Transverse colon (tissue), 4 donors: Measurements from ENCODE around the gene RASAL1. TPM values are rescaled to one million over a fixed set of nuclear protein-coding genes. Genes with fewer than 3 reads are reported as not detected.

ENCODE experiments used
- DNase-seq: peaks from one replicate; pipeline ENCODE4 v3.0.0-alpha.2; 2019
- H3K27ac ChIP-seq, 4 donors: fragments of 200-600 bp; sonication (generic); 2 replicates each; pipeline ENCODE4 v1.5.1; 2016 to 2018; ENCODE audit warnings: inconsistent platforms in 4 of 4
- H3K27me3 ChIP-seq: fragments of 200-600 bp; sonication (generic); 2 replicates; pipeline ENCODE4 v1.5.1; 2017; ENCODE audit warnings: inconsistent platforms
- H3K36me3 ChIP-seq, 4 donors: fragments of 200-600 bp; sonication (generic); 2 replicates each; pipeline ENCODE4 v1.5.1; 2017 to 2019; ENCODE audit warnings: inconsistent platforms in 4 of 4
- H3K4me1 ChIP-seq, 4 donors: fragments of 200-600 bp; sonication (generic); 2 replicates each; pipeline ENCODE4 v1.5.1; 2017 to 2020; ENCODE audit warnings: inconsistent platforms in 4 of 4
- H3K4me3 ChIP-seq, 4 donors: fragments of 200-600 bp; sonication (generic); 1 replicate in 1 of 4; 2 replicates in 3 of 4; pipeline versions ENCODE4 v1.5.1 to v1.6.1; 2017 to 2019; ENCODE audit warnings: inconsistent platforms in 4 of 4
- H3K9me3 ChIP-seq, 2 donors: fragments of 200-600 bp; sonication (generic); 2 replicates each; pipeline ENCODE4 v1.5.1; 2017 to 2019; ENCODE audit warnings: inconsistent platforms in 2 of 2
- CTCF ChIP-seq, 5 experiments: fragments of 200-600 bp in 3 of 5; fragments of 450-650 bp in 2 of 5; sonication (generic) in 3 of 5; IDR thresholded peaks; 1 replicate in 2 of 5; 2 replicates in 3 of 5; pipeline ENCODE4 v1.5.1; 2016 to 2017; ENCODE audit warnings: antibody characterized with exemption in 5 of 5, inconsistent platforms in 3 of 5, mild to moderate bottlenecking in 2 of 5, moderate library complexity in 1 of 5
- EP300 ChIP-seq: sonication (generic); formaldehyde crosslinking; IDR thresholded peaks from one replicate; pipeline ENCODE4 v1.6.1; 2017; ENCODE audit warnings: antibody characterized with exemption, low read depth
- POLR2A ChIP-seq: fragments of 450-650 bp; IDR thresholded peaks from one replicate; pipeline ENCODE4 v1.6.1; 2016; ENCODE audit warnings: antibody characterized with exemption, mild to moderate bottlenecking, moderate library complexity
- POLR2AphosphoS5 ChIP-seq, 3 donors: sonication (generic); formaldehyde crosslinking; IDR thresholded peaks; one replicate each; pipeline ENCODE4 v1.6.1; 2016; ENCODE audit warnings: antibody characterized with exemption in 3 of 3
- WGBS, 2 donors: methylation state at CpG; one replicate each; pipeline ENCODE4 v1.1.5; 2018; ENCODE audit warnings: low coverage in 1 of 2; 5-methylcytosine and 5-hydroxymethylcytosine counted together
- in situ Hi-C, 4 donors: fragments of 200-750 bp; cut with MboI; loops; one replicate each; pipeline versions ENCODE4 v1.15.0 to v1.15.1; 2017; ENCODE audit warnings: low sequenced_read_pairs in 3 of 4, low pct_ligation_motif_present in 1 of 4, low pct_unique_long_range_greater_than_20kb in 1 of 4
- intact Hi-C: fragments of 100-400 bp; cut with DNase I; formaldehyde crosslinking; loops from one replicate; pipeline ENCODE4 v1.15.1; 2023; ENCODE audit warnings: low total_unique reads
- total RNA-seq, 4 donors: library from RNA; depleted of rRNA; stranded (reverse); fragments of >200 nt; gene quantifications; one replicate each; pipeline ENCODE4 v1.1.0, GENCODE V29; 2016

The RASAL1 gene
- total RNA-seq, 4 donors from 2014 or later, result 1.9 to 38.2 (median 4.9) TPM

GRCh38 chr12:113162102-113163029, 26.8 kb upstream of the RASAL1 start:
- H3K9me3 ChIP-seq, result no peaks in the 10 kb centered on the region
- intact Hi-C loops (loop anchor here (10.0 kb wide), 1 partner anchor 108 kb away; the partner anchor contains the start of gene DTX1), in situ Hi-C loops (no loop called here)
- peaks cover 0 to 44% (median 11%) of the 10 kb centered on the region in 4 donors for H3K36me3 ChIP-seq
- no peaks in the 10 kb centered on the region for H3K4me1 ChIP-seq
- no peaks in the 10 kb centered on the region for H3K27me3 ChIP-seq
- no peak overlapping the region for H3K4me3 ChIP-seq
- WGBS, 2 donors, result 92% methylated on average over 24 of the region's 25 CpGs; no CpG with 5 or more reads in 1 of the 2 donors
- no peak for DNase-seq
- H3K27ac ChIP-seq, result no peak overlapping the region
- TF ChIP-seq POLR2A (no peak), CTCF (IDR thresholded peaks at IDR 0.05) (no peak), POLR2AphosphoS5 (IDR thresholded peaks at IDR 0.05) (no peak), EP300 (no peak)

- Histone ChIP-seq H3K9me3 (no peaks in the 10 kb centered on the region), H3K36me3 (peaks cover 0 to 39% (median 10%) of the 10 kb centered on the region in 4 donors), H3K27ac (no peak overlapping the region), H3K27me3 (no peaks in the 10 kb centered on the region), H3K4me1 (no peaks in the 10 kb centered on the region), H3K4me3 (no peak overlapping the region)
- TF ChIP-seq CTCF (IDR thresholded peaks at IDR 0.05) (no peak), POLR2AphosphoS5 (IDR thresholded peaks at IDR 0.05) (no peak), POLR2A (no peak), EP300 (no peak)
- no peak for DNase-seq
- WGBS, 2 donors, result 70% methylated on average over 24 of the region's 26 CpGs; no CpG with 5 or more reads in 1 of the 2 donors
- intact Hi-C loops, result loop anchor here (10.0 kb wide), 1 partner anchor 107 kb away; the partner anchor contains the start of gene DTX1
- in situ Hi-C loops, result no loop called here
Observed at GRCh38 chr12:113161415-113162016, 26.0 kb upstream of the RASAL1 start.

- no peak for DNase-seq
- no peaks in the 10 kb centered on the region for H3K9me3 ChIP-seq
- H3K36me3 ChIP-seq, result peaks cover 0 to 27% (median 7%) of the 10 kb centered on the region in 4 donors
- peaks cover 11% of the 10 kb centered on the region for H3K27me3 ChIP-seq
- intact Hi-C loops (loop anchor here (10.0 kb wide), 1 partner anchor 105 kb away; the partner anchor contains the start of gene DTX1), in situ Hi-C loops (loop anchor here in 2 of 4 donors (10.0 kb wide), 1 partner anchor 115 kb away; no protein-coding TSS in a partner anchor)
- 89% methylated on average over 7 of the region's 7 CpGs; no CpG with 5 or more reads in 1 of the 2 donors for WGBS, 2 donors
- no peak overlapping the region for H3K4me3 ChIP-seq
- H3K27ac ChIP-seq, result no peak overlapping the region
- TF ChIP-seq CTCF (IDR thresholded peaks at IDR 0.05), result no peak
- TF ChIP-seq POLR2AphosphoS5 (IDR thresholded peaks at IDR 0.05), result no peak
- TF ChIP-seq EP300, result no peak
- peaks cover 0 to 3% (median 0%) of the 10 kb centered on the region in 4 donors for H3K4me1 ChIP-seq
Observed at GRCh38 chr12:113159937-113160336, 24.4 kb upstream of the RASAL1 start.
